Gastroesophageal sphincter (tissue), 4 donors: ENCODE results near the gene PLA2G4A. TPM values are rescaled to one million over a fixed set of nuclear protein-coding genes. Genes with fewer than 3 reads are reported as not detected.

Source experiments
- ATAC-seq: fragments of 150-250 bp; one replicate; pipeline ENCODE4 v1.9.1; 2016; ENCODE audit warnings: mild to moderate bottlenecking, moderate library complexity
- H3K27ac ChIP-seq, 4 donors: fragments of 200-600 bp; sonication (generic) in 3 of 4; 1 replicate in 3 of 4; 2 replicates in 1 of 4; pipeline ENCODE4 v1.5.1; 2016 to 2019
- H3K27me3 ChIP-seq: fragments of 200-600 bp; sonication (generic); one replicate; pipeline ENCODE4 v1.5.1; 2019
- H3K36me3 ChIP-seq, 2 donors: fragments of 200-600 bp; sonication (generic); one replicate each; pipeline ENCODE4 v1.5.1; 2019; ENCODE audit warnings: control low read depth in 1 of 2
- H3K4me1 ChIP-seq, 3 donors: fragments of 200-600 bp; sonication (generic); 1 replicate in 2 of 3; 2 replicates in 1 of 3; pipeline ENCODE4 v1.5.1; 2016 to 2019; ENCODE audit warnings: control low read depth in 2 of 3
- H3K4me3 ChIP-seq, 2 donors: fragments of 200-600 bp; sonication (generic); one replicate each; pipeline ENCODE4 v1.5.1; 2019; ENCODE audit warnings: mild to moderate bottlenecking in 1 of 2, moderate library complexity in 1 of 2
- H3K9me3 ChIP-seq, 3 donors: fragments of 200-600 bp; sonication (generic); one replicate each; pipeline ENCODE4 v1.5.1; 2017 to 2019; ENCODE audit warnings: control low read depth in 2 of 3
- EP300 ChIP-seq: sonication (generic); formaldehyde crosslinking; IDR thresholded peaks from one replicate; pipeline ENCODE4 v1.6.1; 2017; ENCODE audit warnings: antibody characterized with exemption, mild to moderate bottlenecking
- POLR2A ChIP-seq, 2 donors: fragments of 450-650 bp; IDR thresholded peaks; one replicate each; pipeline ENCODE4 v1.6.1; 2017; ENCODE audit warnings: antibody characterized with exemption in 2 of 2, mild to moderate bottlenecking in 2 of 2, moderate library complexity in 1 of 2
- POLR2AphosphoS5 ChIP-seq: sonication (generic); formaldehyde crosslinking; IDR thresholded peaks from one replicate; pipeline ENCODE4 v1.6.1; 2017; ENCODE audit warnings: antibody characterized with exemption
- WGBS, 2 donors: methylation state at CpG; one replicate each; pipeline ENCODE4 v1.1.5; 2018; ENCODE audit warnings: low coverage in 1 of 2; 5-methylcytosine and 5-hydroxymethylcytosine counted together
- total RNA-seq, 4 donors: library from RNA; depleted of rRNA; stranded (reverse); fragments of >200 nt; gene quantifications; one replicate each; pipeline ENCODE4 v1.1.0, GENCODE V29; 2016
- TF ChIP-seq, protein P1 (sequence below), 4 experiments: fragments of 200-600 bp in 2 of 4; fragments of 450-650 bp in 2 of 4; sonication (generic) in 1 of 4; IDR thresholded peaks; one replicate each; pipeline ENCODE4 v1.5.1; 2017 to 2019; ENCODE audit warnings: antibody characterized with exemption in 4 of 4, mild to moderate bottlenecking in 2 of 4, moderate library complexity in 2 of 4

Gene PLA2G4A
- total RNA-seq, 4 donors from 2014 or later, result 3.6 to 9.7 (median 5.0) TPM

DNA sequence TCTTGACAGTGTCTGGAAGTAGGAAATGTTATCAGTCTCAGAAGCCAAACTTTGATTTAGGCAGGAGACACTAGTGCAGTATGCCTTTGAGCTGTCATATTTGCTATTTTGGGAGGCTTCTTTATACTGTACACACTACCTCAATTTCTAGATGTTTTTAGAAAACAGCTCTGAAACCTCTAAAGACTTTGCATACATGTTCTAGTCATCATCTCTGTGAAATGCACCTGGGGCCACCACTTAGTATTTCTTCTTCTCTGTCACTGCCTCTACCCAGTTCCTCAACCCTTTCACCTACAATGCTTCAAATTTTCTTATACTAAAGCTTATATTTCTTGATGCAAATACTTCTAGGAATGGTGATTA lies 29.1 kb upstream of the PLA2G4A start:
- no peak overlapping the region for H3K4me3 ChIP-seq
- TF ChIP-seq, protein P1, sequence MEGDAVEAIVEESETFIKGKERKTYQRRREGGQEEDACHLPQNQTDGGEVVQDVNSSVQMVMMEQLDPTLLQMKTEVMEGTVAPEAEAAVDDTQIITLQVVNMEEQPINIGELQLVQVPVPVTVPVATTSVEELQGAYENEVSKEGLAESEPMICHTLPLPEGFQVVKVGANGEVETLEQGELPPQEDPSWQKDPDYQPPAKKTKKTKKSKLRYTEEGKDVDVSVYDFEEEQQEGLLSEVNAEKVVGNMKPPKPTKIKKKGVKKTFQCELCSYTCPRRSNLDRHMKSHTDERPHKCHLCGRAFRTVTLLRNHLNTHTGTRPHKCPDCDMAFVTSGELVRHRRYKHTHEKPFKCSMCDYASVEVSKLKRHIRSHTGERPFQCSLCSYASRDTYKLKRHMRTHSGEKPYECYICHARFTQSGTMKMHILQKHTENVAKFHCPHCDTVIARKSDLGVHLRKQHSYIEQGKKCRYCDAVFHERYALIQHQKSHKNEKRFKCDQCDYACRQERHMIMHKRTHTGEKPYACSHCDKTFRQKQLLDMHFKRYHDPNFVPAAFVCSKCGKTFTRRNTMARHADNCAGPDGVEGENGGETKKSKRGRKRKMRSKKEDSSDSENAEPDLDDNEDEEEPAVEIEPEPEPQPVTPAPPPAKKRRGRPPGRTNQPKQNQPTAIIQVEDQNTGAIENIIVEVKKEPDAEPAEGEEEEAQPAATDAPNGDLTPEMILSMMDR (IDR thresholded peaks at IDR 0.05), result no peak
- no peak for TF ChIP-seq POLR2AphosphoS5
- TF ChIP-seq EP300, result no peak
- no peak for TF ChIP-seq POLR2A (IDR thresholded peaks at IDR 0.05)

DNA sequence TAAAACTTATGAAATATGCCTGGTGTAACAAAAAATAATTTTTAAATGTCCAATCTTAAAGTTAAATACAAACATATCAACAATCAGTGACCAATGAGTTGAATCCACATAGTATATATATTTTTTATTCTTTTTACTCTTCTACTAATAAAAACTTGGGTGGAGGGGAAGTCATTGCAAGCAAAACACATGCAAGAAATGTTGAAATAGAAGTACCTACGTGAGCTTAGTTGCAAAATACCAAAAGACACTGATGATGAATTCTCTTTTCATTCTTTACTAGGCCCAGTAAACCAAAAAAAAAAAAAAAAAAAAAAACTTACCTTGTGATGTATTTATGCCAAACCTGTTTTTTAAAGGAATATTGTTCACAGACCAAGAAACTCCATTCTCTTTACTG lies 26.4 kb upstream of the PLA2G4A start:
- H3K36me3 ChIP-seq, result no peaks in the 10 kb centered on the region
- no peak for ATAC-seq
- no peaks in the 10 kb centered on the region for H3K9me3 ChIP-seq
- 60 to 91% methylated on average over 1 of the region's 1 CpG for WGBS, 2 donors
- H3K4me3 ChIP-seq, result no peak overlapping the region
- H3K27me3 ChIP-seq, result no peaks in the 10 kb centered on the region
- TF ChIP-seq EP300 (no peak), POLR2A (IDR thresholded peaks at IDR 0.05) (no peak), POLR2AphosphoS5 (no peak)
- TF ChIP-seq, protein P1 (IDR thresholded peaks at IDR 0.05), result no peak
- H3K4me1 ChIP-seq, result no peaks in the 10 kb centered on the region
- no peak overlapping the region for H3K27ac ChIP-seq

More for the DNA sequence above, 29.1 kb upstream of the PLA2G4A start:
- Histone ChIP-seq H3K9me3 (no peaks in the 10 kb centered on the region), H3K27me3 (no peaks in the 10 kb centered on the region), H3K27ac (no peak overlapping the region), H3K4me1 (no peaks in the 10 kb centered on the region), H3K36me3 (no peaks in the 10 kb centered on the region)
- no peak for ATAC-seq

DNA sequence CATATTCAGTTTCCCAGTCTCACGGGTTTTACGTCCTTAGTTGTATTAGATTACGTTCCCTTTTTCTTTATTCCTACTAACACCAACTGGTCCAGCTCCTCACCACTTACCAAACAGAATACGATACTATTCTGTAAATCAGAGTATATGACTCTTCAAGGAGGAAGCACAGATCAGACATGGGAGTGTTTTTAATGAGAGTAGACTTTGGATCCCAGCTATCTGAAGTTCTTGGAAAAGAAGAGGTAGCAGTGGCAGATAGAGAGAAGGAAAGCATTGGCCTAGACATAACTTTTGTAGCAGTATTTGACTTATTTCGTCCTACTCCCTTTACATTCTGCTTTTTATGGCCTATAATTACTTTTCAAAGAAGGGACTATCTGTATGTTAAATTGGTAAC lies 24.1 kb upstream of the PLA2G4A start:
- ATAC-seq, result no peak
- TF ChIP-seq POLR2A (IDR thresholded peaks at IDR 0.05), result no peak
- TF ChIP-seq EP300, result no peak
- TF ChIP-seq POLR2AphosphoS5, result no peak
- TF ChIP-seq, protein P1 (IDR thresholded peaks at IDR 0.05), result no peak
- Histone ChIP-seq H3K9me3 (no peaks in the 10 kb centered on the region), H3K36me3 (no peaks in the 10 kb centered on the region), H3K27me3 (no peaks in the 10 kb centered on the region), H3K4me1 (no peaks in the 10 kb centered on the region), H3K4me3 (no peak overlapping the region), H3K27ac (no peak overlapping the region)
- WGBS, 2 donors, result 89% methylated on average over 4 of the region's 5 CpGs

DNA sequence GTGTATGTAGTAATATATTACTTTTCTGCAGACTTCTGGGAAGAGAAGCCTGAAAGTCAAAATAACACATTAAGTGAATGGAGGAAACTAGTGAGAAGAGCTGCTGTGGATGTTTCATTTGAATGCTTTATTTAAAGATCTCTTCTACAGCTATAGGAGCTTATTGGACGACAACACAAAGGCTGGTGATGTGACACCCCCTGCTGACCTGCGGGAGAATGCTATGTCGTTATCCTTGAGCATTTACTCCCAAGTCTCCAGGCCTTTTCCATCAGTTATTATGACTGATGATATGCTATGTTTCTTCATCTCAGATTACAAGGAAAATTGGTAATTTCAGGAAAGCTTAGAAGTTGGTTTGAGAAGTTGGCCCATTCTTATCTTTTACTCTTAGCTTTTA lies 22.3 kb upstream of the PLA2G4A start:
- no peak for ATAC-seq
- H3K27ac ChIP-seq, result no peak overlapping the region
- H3K27me3 ChIP-seq, result no peaks in the 10 kb centered on the region
- H3K36me3 ChIP-seq, result no peaks in the 10 kb centered on the region
- no peak overlapping the region for H3K4me3 ChIP-seq
- no peaks in the 10 kb centered on the region for H3K9me3 ChIP-seq
- TF ChIP-seq POLR2AphosphoS5, result no peak
- TF ChIP-seq, protein P1 (IDR thresholded peaks at IDR 0.05), result peak in 1 of 4 experiments; percentile 10
- WGBS, 2 donors, result 44 to 55% methylated on average over 3 of the region's 3 CpGs
- no peaks in the 10 kb centered on the region for H3K4me1 ChIP-seq

DNA sequence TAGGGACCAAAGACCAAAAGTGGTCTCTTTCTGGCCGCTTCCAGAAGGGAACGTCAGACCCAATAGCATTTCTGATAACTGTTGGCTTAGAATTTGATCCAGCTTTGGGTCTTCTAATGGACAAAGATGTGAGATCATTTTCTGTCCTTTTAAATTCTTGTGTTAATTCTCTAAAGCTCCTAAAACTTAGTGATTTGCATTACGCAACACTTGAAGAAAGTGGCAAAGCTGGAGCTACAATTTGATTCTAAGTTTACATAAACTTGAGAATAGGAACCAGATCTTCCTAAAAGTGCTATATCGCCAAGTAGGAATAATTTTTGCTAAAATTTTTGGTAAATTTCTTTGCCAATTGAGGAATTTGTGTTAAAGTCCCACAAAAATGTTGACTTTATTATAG lies 21.6 kb upstream of the PLA2G4A start:
- 94 to 97% methylated on average over 4 of the region's 4 CpGs for WGBS, 2 donors
- Histone ChIP-seq H3K27me3 (no peaks in the 10 kb centered on the region), H3K27ac (no peak overlapping the region), H3K4me3 (no peak overlapping the region), H3K36me3 (no peaks in the 10 kb centered on the region), H3K9me3 (no peaks in the 10 kb centered on the region), H3K4me1 (no peaks in the 10 kb centered on the region)
- TF ChIP-seq EP300 (no peak), POLR2AphosphoS5 (no peak)
- no peak for ATAC-seq

DNA sequence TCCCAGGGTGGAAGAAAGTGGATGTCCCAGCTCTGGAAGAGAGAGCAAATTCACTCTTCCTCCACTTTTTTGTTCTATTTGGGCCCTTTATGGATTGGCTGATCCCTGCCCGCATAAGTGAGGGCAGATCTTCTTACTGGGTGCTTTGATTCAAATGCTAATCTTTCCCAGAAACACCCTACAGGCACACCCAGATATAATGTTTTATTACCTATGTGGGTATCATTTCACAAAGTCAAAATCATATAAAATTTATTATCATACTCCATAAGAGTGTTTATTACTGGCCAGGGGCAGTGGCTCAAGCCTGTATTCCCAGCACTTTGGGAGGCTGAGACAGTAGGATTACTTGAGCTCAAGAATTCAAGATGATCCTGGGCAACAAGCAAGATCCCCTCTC lies 16.9 kb upstream of the PLA2G4A start:
- H3K9me3 ChIP-seq, result no peaks in the 10 kb centered on the region
- WGBS, 2 donors, result 80 to 100% methylated on average over 1 of the region's 1 CpG
- no peak for ATAC-seq
- H3K27ac ChIP-seq, result no peak overlapping the region
- TF ChIP-seq POLR2A (IDR thresholded peaks at IDR 0.05), result no peak
- no peak for TF ChIP-seq EP300
- TF ChIP-seq POLR2AphosphoS5, result no peak
- TF ChIP-seq, protein P1 (IDR thresholded peaks at IDR 0.05), result no peak
- no peak overlapping the region for H3K4me3 ChIP-seq
- H3K36me3 ChIP-seq, result no peaks in the 10 kb centered on the region
- H3K4me1 ChIP-seq, result no peaks in the 10 kb centered on the region
- no peaks in the 10 kb centered on the region for H3K27me3 ChIP-seq
